NCI-H1092 (cell line): ENCODE data around the gene BTBD6.
"Not testable (repeated sequence)": the region's sequence is repeated elsewhere in the genome, so short reads cannot be mapped to it uniquely, and the experiment has no call there.

Experiments used
- DNase-seq: peaks from one replicate; lab custom pipeline; 2025; lab: John Stamatoyannopoulos, UW

The BTBD6 gene

GRCh38 chr14:105294142-105294597 is 45.8 kb downstream of the BTBD6 start:
- peak; percentile 88 for DNase-seq

GRCh38 chr14:105297311-105297710 is 49.0 kb downstream of the BTBD6 start:
- DNase-seq = not testable (repeated sequence)

- DNase-seq = no peak
Measured at GRCh38 chr14:105299654-105300541, 51.6 kb downstream of the BTBD6 start.
